GM21360 (cell line): ENCODE data around the gene PLIN3.
"Not testable (repeated sequence)": the region's sequence is repeated elsewhere in the genome, so short reads cannot be mapped to it uniquely, and the experiment has no call there.

Experiments
- ATAC-seq: cut with Tn5 transposase; IDR thresholded peaks from one replicate; pipeline ENCODE4 v1.9.1; 2021; ENCODE audit warnings: mild to moderate bottlenecking, moderate library complexity; ENCODE audit not compliant: unreplicated experiment

Gene PLIN3

GRCh38 chr19:4847190-4847973 lies 20.1 kb downstream of the PLIN3 start:
- ATAC-seq: no peak

GRCh38 chr19:4845975-4846374 lies 21.5 kb downstream of the PLIN3 start:
- not testable (repeated sequence) for ATAC-seq

- no peak for ATAC-seq
Measured at GRCh38 chr19:4844348-4845179, 22.9 kb downstream of the PLIN3 start.

- ATAC-seq: no peak
Measured at GRCh38 chr19:4843647-4843965, 23.9 kb downstream of the PLIN3 start.

- ATAC-seq: no peak
Measured at GRCh38 chr19:4839192-4839591, 28.3 kb downstream of the PLIN3 start.

GRCh38 chr19:4832776-4833175 lies 34.7 kb downstream of the PLIN3 start:
- no peak for ATAC-seq

- ATAC-seq: not testable (repeated sequence)
Measured at GRCh38 chr19:4831979-4832340, 35.5 kb downstream of the PLIN3 start.

- peak; percentile 68 for ATAC-seq
Measured at GRCh38 chr19:4831304-4831978, 36.0 kb downstream of the PLIN3 start, which contains the start of gene TICAM1. TSS of gene TICAM1 (minus strand) at chr19:4831712. CDS start at chr19:4818377, 13,335 bp downstream.

GRCh38 chr19:4830768-4831265 lies 36.6 kb downstream of the PLIN3 start:
- no peak for ATAC-seq

GRCh38 chr19:4830332-4830731 lies 37.1 kb downstream of the PLIN3 start:
- ATAC-seq: no peak

- ATAC-seq: no peak
Measured at GRCh38 chr19:4829001-4829712, 38.3 kb downstream of the PLIN3 start.

GRCh38 chr19:4823577-4823976 lies 43.9 kb downstream of the PLIN3 start:
- ATAC-seq: no peak

GRCh38 chr19:4822354-4822753 lies 45.1 kb downstream of the PLIN3 start:
- ATAC-seq: not testable (repeated sequence)

- ATAC-seq: no peak
Measured at GRCh38 chr19:4821265-4821664, 46.2 kb downstream of the PLIN3 start.

- ATAC-seq: no peak
Measured at GRCh38 chr19:4817467-4818277, 49.8 kb downstream of the PLIN3 start.

- ATAC-seq: no peak
Measured at GRCh38 chr19:4816950-4817278, 50.6 kb downstream of the PLIN3 start.

GRCh38 chr19:4816202-4816949 lies 51.1 kb downstream of the PLIN3 start:
- ATAC-seq: no peak

GRCh38 chr19:4815426-4816201 lies 51.9 kb downstream of the PLIN3 start:
- no peak for ATAC-seq
